SK-N-MC (cell line): ENCODE data around the gene HAUS2.

ENCODE experiments used
- EZH2 ChIP-seq: fragments of 200-600 bp; sonication (generic); IDR thresholded peaks from one replicate; pipeline ENCODE4 v1.6.1; 2017; ENCODE audit warnings: antibody characterized with exemption
- POLR2AphosphoS5 ChIP-seq: IDR thresholded peaks from 2 replicates; pipeline ENCODE4 v1.6.1; 2012; ENCODE audit warnings: mild to moderate bottlenecking, low read depth, low read length, borderline replicate concordance

DNA sequence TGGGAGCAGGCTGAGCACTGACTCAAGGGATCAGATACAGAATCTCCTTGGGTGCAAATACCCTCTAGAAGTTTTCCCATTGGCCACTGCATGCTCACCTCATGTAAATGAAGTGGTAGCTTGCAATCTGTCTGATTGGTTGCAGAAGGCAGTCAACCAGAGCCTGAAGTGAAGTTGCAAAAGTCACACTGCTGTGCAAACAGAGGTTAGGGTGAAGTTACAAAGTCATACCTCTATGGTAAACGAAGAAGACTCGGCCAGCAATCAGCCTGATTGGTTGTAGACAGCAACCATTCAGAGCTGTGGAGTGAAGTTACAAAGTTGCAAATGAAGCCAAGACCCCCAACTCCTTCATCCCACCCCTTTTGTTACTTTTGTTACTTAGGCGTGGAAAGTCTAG is 53.9 kb downstream of the HAUS2 start:
- TF ChIP-seq POLR2AphosphoS5, result no peak
- no peak for TF ChIP-seq EZH2
